Measurements from ENCODE around the gene TRAPPC1.

DNA sequence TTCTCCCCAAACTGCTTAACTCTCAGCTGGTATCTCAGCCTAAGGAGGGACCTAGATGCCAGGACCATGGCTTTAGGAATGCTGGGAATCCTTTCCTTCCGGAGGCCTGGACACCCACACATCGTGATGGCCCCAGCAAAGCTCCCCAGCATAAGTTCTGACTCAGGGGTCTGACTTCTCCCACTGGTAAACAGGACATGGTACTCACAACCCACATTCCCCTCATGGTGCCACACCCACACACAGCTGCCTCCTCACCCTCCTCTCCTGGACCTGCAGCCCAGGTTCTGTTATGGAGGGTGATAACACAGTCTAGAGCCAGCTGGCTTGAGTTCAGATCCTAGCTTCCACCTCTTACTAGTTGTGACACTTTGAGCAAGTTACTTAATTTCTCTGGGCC is 14.9 kb downstream of the TRAPPC1 start:
- no peak for TF ChIP-seq SIN3A (IDR thresholded peaks at IDR 0.05; ENCODE audit: low read depth, low read length)
- no peak for TF ChIP-seq GABPA (IDR thresholded peaks at IDR 0.05; ENCODE audit: low read depth)
- TF ChIP-seq, protein P1, sequence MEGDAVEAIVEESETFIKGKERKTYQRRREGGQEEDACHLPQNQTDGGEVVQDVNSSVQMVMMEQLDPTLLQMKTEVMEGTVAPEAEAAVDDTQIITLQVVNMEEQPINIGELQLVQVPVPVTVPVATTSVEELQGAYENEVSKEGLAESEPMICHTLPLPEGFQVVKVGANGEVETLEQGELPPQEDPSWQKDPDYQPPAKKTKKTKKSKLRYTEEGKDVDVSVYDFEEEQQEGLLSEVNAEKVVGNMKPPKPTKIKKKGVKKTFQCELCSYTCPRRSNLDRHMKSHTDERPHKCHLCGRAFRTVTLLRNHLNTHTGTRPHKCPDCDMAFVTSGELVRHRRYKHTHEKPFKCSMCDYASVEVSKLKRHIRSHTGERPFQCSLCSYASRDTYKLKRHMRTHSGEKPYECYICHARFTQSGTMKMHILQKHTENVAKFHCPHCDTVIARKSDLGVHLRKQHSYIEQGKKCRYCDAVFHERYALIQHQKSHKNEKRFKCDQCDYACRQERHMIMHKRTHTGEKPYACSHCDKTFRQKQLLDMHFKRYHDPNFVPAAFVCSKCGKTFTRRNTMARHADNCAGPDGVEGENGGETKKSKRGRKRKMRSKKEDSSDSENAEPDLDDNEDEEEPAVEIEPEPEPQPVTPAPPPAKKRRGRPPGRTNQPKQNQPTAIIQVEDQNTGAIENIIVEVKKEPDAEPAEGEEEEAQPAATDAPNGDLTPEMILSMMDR (IDR thresholded peaks at IDR 0.05 in 2 of 3, conservative IDR thresholded peaks at IDR 0.05 in 1 of 3; ENCODE audit: control insufficient read depth in 2 of 3, extremely low read depth in 1 of 3, insufficient read depth in 1 of 3, low read depth in 3 of 3, low read length in 3 of 3), result no peak
- TF ChIP-seq ZNF274 (IDR thresholded peaks at IDR 0.05; ENCODE audit: insufficient read depth, insufficient read length), result no peak
- no peak for TF ChIP-seq SP1 (IDR thresholded peaks at IDR 0.05; ENCODE audit: low read depth, low read length)

Measured in GM12878 (cell line).